A549 treated with AZD2906 at 1 μM for 4 hours (cell line): ENCODE data around the gene C2orf81. TPM values are rescaled to one million over a fixed set of nuclear protein-coding genes. Genes with fewer than 3 reads are reported as not detected.

Experiments
- total RNA-seq: library from RNA; stranded (reverse); fragments of 200-300 nt; extraction: Qiagen RNA extraction; gene quantifications from 5 replicates; pipeline ENCODE4 v1.2.3, GENCODE V29; 2022

Gene C2orf81
- 2.4 to 3.6 TPM (median 3.2 TPM) in 5 replicates for total RNA-seq

GRCh38 chr2:74421221-74421870 is at the start of gene C2orf81, which contains the start of gene WDR54:
C2orf81 (minus strand) TSS chr2:74421619; CDS start chr2:74421560, 59 bp downstream.
WDR54 (plus strand) TSS chr2:74421730; CDS start chr2:74422154, 424 bp downstream.

GRCh38 chr2:74458132-74458937 is 36.9 kb upstream of the C2orf81 start, which contains the start of gene WBP1:
WBP1 (plus strand) TSS chr2:74458438; CDS start chr2:74458603, 165 bp downstream.

GRCh38 chr2:74454654-74455511 is 33.5 kb upstream of the C2orf81 start, which contains the start of gene INO80B:
INO80B (plus strand) TSS chr2:74455087; CDS start chr2:74455117, 30 bp downstream.

GRCh38 chr2:74441690-74442482 is 20.5 kb upstream of the C2orf81 start, which contains the start of gene RTKN:
RTKN (minus strand) TSS chr2:74441937; CDS start chr2:74441816, 121 bp downstream.

DNA sequence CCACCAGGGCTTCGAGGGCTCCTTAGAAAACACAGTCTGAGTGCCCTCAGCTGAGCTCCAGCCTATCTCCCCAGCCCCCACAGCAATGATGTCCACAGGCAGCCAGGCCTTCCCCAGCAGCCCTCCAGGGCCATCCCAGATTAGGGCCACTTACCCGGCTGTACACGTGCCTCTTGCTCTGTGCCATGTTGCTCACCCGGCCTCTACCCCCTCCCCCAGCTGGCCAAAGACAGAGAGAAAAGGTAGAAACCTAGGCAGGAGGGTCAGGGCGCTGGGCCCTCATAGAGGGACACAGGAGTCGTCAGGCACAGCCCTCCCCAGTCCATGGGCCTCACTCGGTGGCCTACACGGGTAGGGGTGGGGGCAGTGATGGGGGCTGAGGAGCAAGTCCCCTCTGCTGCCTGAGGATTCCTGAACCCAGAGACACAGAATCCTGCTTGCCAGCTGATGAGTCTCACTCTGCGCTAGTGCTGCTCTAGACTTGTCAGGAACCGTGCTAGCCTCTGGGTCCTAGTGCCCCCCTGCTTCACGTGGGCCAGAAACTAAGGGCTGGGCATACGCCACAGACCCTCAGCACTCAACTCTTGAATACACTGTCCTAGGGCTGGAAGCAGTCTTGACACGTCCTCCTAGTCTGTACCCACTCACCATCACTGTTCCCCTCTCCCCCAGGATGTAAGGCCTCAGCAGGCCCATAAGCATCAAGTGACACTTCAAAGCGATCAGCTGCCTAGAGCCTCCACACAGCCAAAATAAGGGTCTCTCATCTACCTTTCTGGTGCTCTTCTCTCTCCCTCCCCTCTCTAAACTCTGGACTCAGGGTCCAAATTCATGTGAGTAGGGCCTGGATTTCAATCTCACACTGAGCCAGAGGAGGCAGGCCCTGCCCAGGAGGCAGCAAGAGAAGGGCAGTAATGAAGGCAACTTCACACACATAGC is 41.3 kb downstream of the C2orf81 start, which contains the start of gene DCTN1:
Gene DCTN1 (minus strand): TSS at position 461 of the 939 bp plus-strand sequence. CDS start 274 bp downstream, at position 187.

Other genes starting within 250 kb of the C2orf81 start
- 72.8 to 79.4 TPM (median 78.2 TPM) in 5 replicates for gene MOB1A, start 242.7 kb downstream of the C2orf81 start, total RNA-seq
- 138 to 150 TPM (median 145 TPM) in 5 replicates for gene MTHFD2, start 223.0 kb downstream of the C2orf81 start, total RNA-seq
- 0.15 to 0.47 TPM (median 0.24 TPM) in 5 replicates for gene SLC4A5, start 78.2 kb downstream of the C2orf81 start, total RNA-seq
- gene DCTN1, start 41.3 kb downstream of the C2orf81 start, total RNA-seq, result 112 to 150 TPM (median 144 TPM) in 5 replicates
- 76.9 to 92.7 TPM (median 91.5 TPM) in 5 replicates for gene WDR54, start 111 bp upstream of the C2orf81 start, total RNA-seq
- 18.7 to 24.5 TPM (median 22.4 TPM) in 5 replicates for gene RTKN, start 20.3 kb upstream of the C2orf81 start, total RNA-seq
- 43.7 to 51.1 TPM (median 48.7 TPM) in 5 replicates for gene INO80B, start 33.5 kb upstream of the C2orf81 start, total RNA-seq
- gene WBP1, start 36.8 kb upstream of the C2orf81 start, total RNA-seq, result 49.4 to 85.1 TPM (median 81.5 TPM) in 5 replicates
- gene MOGS, start 43.8 kb upstream of the C2orf81 start, total RNA-seq, result 44.0 to 55.8 TPM (median 52.5 TPM) in 5 replicates
- gene MRPL53, start 51.1 kb upstream of the C2orf81 start, total RNA-seq, result 93.9 to 164 TPM (median 141 TPM) in 5 replicates
- gene CCDC142, start 61.4 kb upstream of the C2orf81 start, total RNA-seq, result 10.5 to 16.0 TPM (median 13.2 TPM) in 5 replicates
- gene TTC31, start 61.5 kb upstream of the C2orf81 start, total RNA-seq, result 13.2 to 17.7 TPM (median 15.2 TPM) in 5 replicates
- gene LBX2, start 78.0 kb upstream of the C2orf81 start, total RNA-seq, result 3.2 to 4.3 TPM (median 3.8 TPM) in 5 replicates
- 29.9 to 35.0 TPM (median 31.9 TPM) in 5 replicates for gene PCGF1, start 86.1 kb upstream of the C2orf81 start, total RNA-seq
- gene TLX2, start 92.8 kb upstream of the C2orf81 start, total RNA-seq, result 0.24 to 0.37 TPM (median 0.30 TPM) in 5 replicates
- 0.07 to 0.15 TPM (median 0.13 TPM) in 5 replicates for gene DQX1, start 104.6 kb upstream of the C2orf81 start, total RNA-seq
- 185 to 250 TPM (median 238 TPM) in 5 replicates for gene AUP1, start 108.1 kb upstream of the C2orf81 start, total RNA-seq
- gene HTRA2, start 108.3 kb upstream of the C2orf81 start, total RNA-seq, result 33.1 to 41.7 TPM (median 39.3 TPM) in 5 replicates
- 0.31 to 0.60 TPM (median 0.49 TPM) in 5 replicates for gene LOXL3, start 132.3 kb upstream of the C2orf81 start, total RNA-seq
- gene DOK1, start 133.1 kb upstream of the C2orf81 start, total RNA-seq, result 3.4 to 4.9 TPM (median 4.4 TPM) in 5 replicates
- gene M1AP, start 226.7 kb upstream of the C2orf81 start, total RNA-seq, result not detected in 5 replicates
- gene SEMA4F, start 232.6 kb upstream of the C2orf81 start, total RNA-seq, result 8.7 to 11.8 TPM (median 10.7 TPM) in 5 replicates